K562 (cell line): ENCODE measurements around the gene FLOT2. TPM values are rescaled to one million over a fixed set of nuclear protein-coding genes. Genes with fewer than 3 reads are reported as not detected.

Experiments used
- CLOCK ChIP-seq: fragments of 250-450 bp; sonication (Bioruptor Pico); IDR thresholded peaks from 2 replicates; pipeline ENCODE4 v1.4.0; 2020; ENCODE audit warnings: mild to moderate bottlenecking, moderate library complexity, borderline replicate concordance
- CTCFL ChIP-seq: IDR thresholded peaks from 2 replicates; pipeline ENCODE4 v1.6.1; 2011; ENCODE audit warnings: borderline replicate concordance, low read depth, mild to moderate bottlenecking, moderate library complexity, low read length; ENCODE audit not compliant: insufficient read depth, poor library complexity, severe bottlenecking
- ETV6 ChIP-seq, 3 experiments: fragments of 150-350 bp in 1 of 3; sonication (generic) in 1 of 3; formaldehyde crosslinking in 1 of 3; IDR thresholded peaks; 2 replicates each; pipeline versions ENCODE4 v1.6.1 to v1.8.0; 2014 to 2022; ENCODE audit warnings: borderline replicate concordance in 2 of 3, low read depth in 2 of 3, antibody characterized with exemption in 1 of 3, low read length in 1 of 3, mild to moderate bottlenecking in 1 of 3, missing genetic modification reagents in 1 of 3
- GTF2F1 ChIP-seq: IDR thresholded peaks from 2 replicates; pipeline ENCODE4 v1.6.1; 2011; ENCODE audit warnings: low read depth, low read length, improper control_type of control experiment
- HCFC1 ChIP-seq: IDR thresholded peaks from 2 replicates; pipeline ENCODE4 v1.6.1; 2012; ENCODE audit warnings: low read depth, low read length, improper control_type of control experiment
- HOMEZ ChIP-seq: fragments of 250-450 bp; sonication (Bioruptor Pico); IDR thresholded peaks from 2 replicates; pipeline ENCODE4 v1.4.0; 2020; ENCODE audit warnings: mild to moderate bottlenecking, moderate library complexity
- KDM2B ChIP-seq: fragments of 250-450 bp; sonication (Bioruptor Pico); IDR thresholded peaks from 2 replicates; pipeline ENCODE4 v1.8.0; 2021; ENCODE audit warnings: mild to moderate bottlenecking, moderate library complexity
- MAX ChIP-seq: sonication (generic); formaldehyde crosslinking; IDR thresholded peaks from 2 replicates; pipeline ENCODE4 v1.9.0; 2022; ENCODE audit warnings: mild to moderate bottlenecking, missing genetic modification reagents
- MIER1 ChIP-seq: fragments of 450-650 bp; IDR thresholded peaks from 2 replicates; pipeline ENCODE4 v1.6.1; 2016; ENCODE audit warnings: antibody characterized with exemption, mild to moderate bottlenecking, low read depth
- MITF ChIP-seq: IDR thresholded peaks from 2 replicates; pipeline ENCODE4 v1.6.1; 2014; ENCODE audit warnings: antibody characterized with exemption
- NFE2 ChIP-seq: IDR thresholded peaks from 2 replicates; pipeline ENCODE4 v1.6.1; 2014; ENCODE audit warnings: antibody characterized with exemption, low read depth
- SPI1 ChIP-seq: IDR thresholded peaks from 2 replicates; pipeline ENCODE4 v1.6.1; 2011; ENCODE audit warnings: low read depth, low read length, control low read depth, borderline replicate concordance
- ZHX1 ChIP-seq: fragments of 150-350 bp; conservative IDR thresholded peaks from 2 replicates; pipeline ENCODE4 v1.6.1; 2014; ENCODE audit warnings: low read length
- ZZZ3 ChIP-seq: fragments of 450-650 bp; IDR thresholded peaks from 2 replicates; pipeline ENCODE4 v1.6.1; 2016; ENCODE audit warnings: antibody characterized with exemption, mild to moderate bottlenecking, moderate library complexity
- polyA plus RNA-seq, 8 experiments: library from polyadenylated mRNA; depleted of rRNA in 4 of 8; stranded (reverse) in 5 of 8; unstranded in 3 of 8; fragments of >200 nt; fragmentation: Nextera tagmentation in 2 of 8; fragmentation: Illumina TruSeq in 1 of 8; extraction: Ambion mirVana in 2 of 8; extraction: Trizol in 1 of 8; gene quantifications; 2 replicates each; pipeline versions ENCODE4 v1.2.1 to v1.2.3, GENCODE V29; 2011 to 2014; ENCODE audit warnings: inconsistent platforms in 1 of 8, missing spikeins in 1 of 8
- total RNA-seq, 7 experiments: library from RNA; depleted of rRNA in 6 of 7; stranded (reverse); fragments of >200 nt in 6 of 7; fragmentation: Illumina TruSeq in 2 of 7; extraction: Trizol in 2 of 7; gene quantifications; 2 replicates each; pipeline versions ENCODE4 v1.2.1 to v1.2.3, GENCODE V29; 2011 to 2021; ENCODE audit warnings: low replicate concordance in 1 of 7

Gene FLOT2
- total and polyA plus RNA-seq, 9 of the 15 experiments (the other 6 are each of a cell fraction or from before 2014, with no cell fraction given), result 17.5 to 138 (median 41.7) TPM

DNA sequence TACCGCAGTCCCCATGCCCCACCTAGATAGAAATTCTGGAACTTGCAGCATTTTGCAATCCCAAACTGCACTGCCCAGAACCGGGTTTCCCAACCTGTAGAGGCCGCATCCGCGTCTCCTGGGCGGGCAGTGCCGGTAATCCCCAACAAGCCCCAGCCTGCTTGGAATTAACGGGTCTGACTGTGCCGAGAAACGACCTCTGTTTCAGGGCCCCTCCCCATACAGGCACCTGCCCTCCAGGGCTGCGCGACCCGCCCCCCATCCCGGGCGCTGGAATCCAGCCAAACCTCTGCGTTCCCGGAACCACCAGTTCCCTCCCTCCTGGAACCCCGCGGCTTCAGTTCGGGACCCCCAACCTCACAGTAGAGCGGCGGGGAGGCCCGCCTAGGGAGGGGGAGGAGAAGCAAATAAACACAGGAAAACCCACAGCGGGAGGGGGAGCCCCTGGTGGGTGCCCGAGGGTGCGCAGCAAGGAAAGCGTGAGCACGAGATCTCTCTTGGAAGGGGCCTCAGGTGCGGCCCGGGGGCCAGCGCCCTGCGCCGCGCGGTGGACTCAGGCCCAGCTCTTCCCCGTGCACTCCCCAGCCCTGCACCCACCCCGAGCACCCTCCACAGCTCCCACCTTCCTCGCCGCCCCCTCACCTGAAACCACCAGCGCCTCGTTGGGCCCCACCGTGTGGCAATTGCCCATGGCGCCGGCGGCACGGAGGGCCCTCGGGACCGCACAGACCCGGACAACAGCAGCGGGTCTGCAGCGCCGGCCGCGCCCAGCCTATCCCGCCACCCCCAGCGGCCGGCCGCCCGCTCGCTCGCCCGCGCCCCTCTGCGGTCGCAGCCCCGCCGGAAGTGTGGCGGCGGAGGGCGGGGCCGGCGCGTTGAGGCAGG, at the start of gene FLOT2 (continued):
- TF ChIP-seq MITF (no peak; the same call in 1 of the 2 replicates), ZHX1 (no peak), NFE2 (no peak), GTF2F1 (no peak), ETV6 (IDR thresholded peaks at IDR 0.05; ENCODE audit: borderline replicate concordance in 1 of 2, low read depth in 2 of 2, low read length in 1 of 2) (no peak), ETV6 (CRISPR knock-in tag; IDR thresholded peaks at IDR 0.05; ENCODE audit: borderline replicate concordance) (no peak), KDM2B (no peak), CTCFL (peak; percentile 48), HCFC1 (peak; percentile 16; the same call in 1 of the 2 replicates), MIER1 (no peak), CLOCK (CRISPR knock-in tag) (no peak), ZZZ3 (no peak), HOMEZ (CRISPR knock-in tag) (no peak), MAX (no peak), SPI1 (no peak)
